H9 (cell line): ENCODE measurements around the gene SNX15. TPM values are rescaled to one million over a fixed set of nuclear protein-coding genes. Genes with fewer than 3 reads are reported as not detected.

Experiments
- DNase-seq: peaks from one replicate; pipeline ENCODE4 v3.0.0-alpha.2; 2017
- H2AFZ ChIP-seq: one replicate; pipeline ENCODE4 v1.6.1; 2013; ENCODE audit warnings: mild to moderate bottlenecking, low read length, control low read depth, moderate library complexity
- H2AK5ac ChIP-seq: 2 replicates; pipeline ENCODE4 v1.6.1; 2013; ENCODE audit warnings: low read length, control low read depth, mixed read lengths; ENCODE audit not compliant: insufficient read length
- H2BK120ac ChIP-seq: one replicate; pipeline ENCODE4 v1.6.1; 2013; ENCODE audit warnings: low read depth, mild to moderate bottlenecking, low read length, control low read depth, inconsistent platforms; ENCODE audit not compliant: poor library complexity, severe bottlenecking
- H2BK12ac ChIP-seq: 2 replicates; pipeline ENCODE4 v1.6.1; 2013; ENCODE audit warnings: low read length, control low read depth, mixed read lengths, low read depth; ENCODE audit not compliant: insufficient read length
- H2BK15ac ChIP-seq: 2 replicates; pipeline ENCODE4 v1.6.1; 2013; ENCODE audit warnings: low read depth, low read length, control low read depth
- H2BK20ac ChIP-seq: one replicate; pipeline ENCODE4 v1.6.1; 2013; ENCODE audit warnings: low read depth, mild to moderate bottlenecking, low read length, control low read depth, inconsistent platforms; ENCODE audit not compliant: poor library complexity, severe bottlenecking
- H2BK5ac ChIP-seq: 2 replicates; pipeline ENCODE4 v1.6.1; 2013; ENCODE audit warnings: low read length, control low read depth, mixed read lengths; ENCODE audit not compliant: insufficient read length
- H3K14ac ChIP-seq: 2 replicates; pipeline ENCODE4 v1.6.1; 2013; ENCODE audit warnings: low read length, control low read depth; ENCODE audit not compliant: insufficient read depth
- H3K18ac ChIP-seq: 2 replicates; pipeline ENCODE4 v1.6.1; 2013; ENCODE audit warnings: low read depth, mild to moderate bottlenecking, mixed read lengths, low read length, control low read depth; ENCODE audit not compliant: insufficient read length
- H3K23ac ChIP-seq: 2 replicates; pipeline ENCODE4 v1.6.1; 2013; ENCODE audit warnings: low read length, control low read depth, mixed read lengths, low read depth; ENCODE audit not compliant: insufficient read length
- H3K23me2 ChIP-seq: 2 replicates; pipeline ENCODE4 v1.6.1; 2013; ENCODE audit warnings: low read depth, mild to moderate bottlenecking, mixed read lengths, low read length, control low read depth; ENCODE audit not compliant: insufficient read length, poor library complexity, severe bottlenecking
- H3K27ac ChIP-seq: 2 replicates; pipeline ENCODE4 v1.5.1; 2013; ENCODE audit warnings: low read length, control low read depth, mixed read lengths, low read depth; ENCODE audit not compliant: insufficient read length
- H3K27me3 ChIP-seq: 2 replicates; pipeline ENCODE4 v1.6.1; 2013; ENCODE audit warnings: low read length, control low read depth, inconsistent platforms; ENCODE audit not compliant: insufficient read depth
- H3K4ac ChIP-seq: 2 replicates; pipeline ENCODE4 v1.6.1; 2013; ENCODE audit warnings: low read depth, mild to moderate bottlenecking, control low read depth, inconsistent platforms, low read length, moderate library complexity
- H3K4me1 ChIP-seq: 2 replicates; pipeline ENCODE4 v1.6.1; 2013; ENCODE audit warnings: low read length, control low read depth, inconsistent platforms; ENCODE audit not compliant: insufficient read depth
- H3K4me2 ChIP-seq: 2 replicates; pipeline ENCODE4 v1.6.1; 2013; ENCODE audit warnings: low read length, control low read depth, mixed read lengths; ENCODE audit not compliant: insufficient read length, insufficient read depth
- H3K56ac ChIP-seq: 2 replicates; pipeline ENCODE4 v1.6.1; 2013; ENCODE audit warnings: low read depth, mild to moderate bottlenecking, mixed read lengths, low read length, control low read depth; ENCODE audit not compliant: insufficient read length
- H3K79me1 ChIP-seq: 2 replicates; pipeline ENCODE4 v1.6.1; 2013; ENCODE audit warnings: low read depth, mild to moderate bottlenecking, moderate library complexity, low read length, control low read depth, inconsistent platforms; ENCODE audit not compliant: insufficient read depth, poor library complexity, severe bottlenecking
- H3K79me2 ChIP-seq: 2 replicates; pipeline ENCODE4 v1.6.1; 2013; ENCODE audit warnings: low read length, control low read depth, inconsistent platforms; ENCODE audit not compliant: insufficient read depth
- H3K9ac ChIP-seq: 2 replicates; pipeline ENCODE4 v1.6.1; 2013; ENCODE audit warnings: low read length, control low read depth, mixed read lengths; ENCODE audit not compliant: insufficient read length; ENCODE audit errors: extremely low read depth
- H3K9me3 ChIP-seq: one replicate; pipeline ENCODE4 v1.6.1; 2013; ENCODE audit warnings: low read depth, low read length, inconsistent platforms; ENCODE audit not compliant: control insufficient read depth
- H3T11ph ChIP-seq: one replicate; pipeline ENCODE4 v1.6.1; 2013; ENCODE audit warnings: mild to moderate bottlenecking, low read length, control low read depth, inconsistent platforms
- H4K20me1 ChIP-seq: one replicate; pipeline ENCODE4 v1.6.1; 2013; ENCODE audit not compliant: control insufficient read depth, insufficient read length, insufficient read depth
- H4K5ac ChIP-seq: 2 replicates; pipeline ENCODE4 v1.6.1; 2013; ENCODE audit warnings: low read depth, mild to moderate bottlenecking, mixed read lengths, low read length, control low read depth; ENCODE audit not compliant: insufficient read length
- H4K8ac ChIP-seq: replicated peaks from 2 replicates; pipeline ENCODE4 v1.6.1; 2013; ENCODE audit warnings: low read length, control low read depth, mixed read lengths, low read depth; ENCODE audit not compliant: insufficient read length
- H4K91ac ChIP-seq: 2 replicates; pipeline ENCODE4 v1.6.1; 2013; ENCODE audit warnings: low read depth, mild to moderate bottlenecking, moderate library complexity, mixed read lengths, low read length, control low read depth; ENCODE audit not compliant: insufficient read length
- H3K27ac Mint-ChIP-seq, 3 experiments: 2 replicates in 2 of 3; 3 replicates in 1 of 3; pipeline ENCODE4 v1.8.0; 2020 to 2021; ENCODE audit warnings: mixed read lengths in 3 of 3, mild to moderate bottlenecking in 1 of 3, moderate library complexity in 1 of 3
- H3K27me3 Mint-ChIP-seq: 2 replicates; pipeline ENCODE4 v1.8.0; 2021; ENCODE audit warnings: low read depth, mild to moderate bottlenecking, moderate library complexity, mixed read lengths
- H3K36me3 Mint-ChIP-seq, 3 experiments: 2 replicates in 2 of 3; 3 replicates in 1 of 3; pipeline ENCODE4 v1.8.0; 2020 to 2021; ENCODE audit warnings: low read depth in 3 of 3, mixed read lengths in 3 of 3; ENCODE audit not compliant: insufficient read depth in 1 of 3
- H3K4me1 Mint-ChIP-seq, 2 experiments: 2 replicates each; pipeline ENCODE4 v1.8.0; 2020; ENCODE audit warnings: mixed read lengths in 2 of 2
- H3K4me3 Mint-ChIP-seq, 2 experiments: 2 replicates in 1 of 2; 3 replicates in 1 of 2; pipeline ENCODE4 v1.8.0; 2020 to 2021; ENCODE audit warnings: mild to moderate bottlenecking in 2 of 2, mixed read lengths in 2 of 2, moderate library complexity in 1 of 2
- H3K9me3 Mint-ChIP-seq, 2 experiments: 2 replicates in 1 of 2; 3 replicates in 1 of 2; pipeline ENCODE4 v1.8.0; 2020; ENCODE audit warnings: mild to moderate bottlenecking in 2 of 2, mixed read lengths in 2 of 2, moderate library complexity in 1 of 2
- CTCF ChIP-seq: fragments of 200-600 bp; sonication (generic); conservative IDR thresholded peaks from 3 replicates; pipeline ENCODE4 v1.8.0; 2021; ENCODE audit warnings: antibody characterized with exemption, mild to moderate bottlenecking
- WGBS: extraction: QIAGEN DNeasy Blood & Tissue Kit; methylation state at CpG from one replicate; pipeline ENCODE4 v1.1.7; 2013; ENCODE audit warnings: missing lambda C conversion rate, low lambda C conversion rate, mixed read lengths; ENCODE audit not compliant: insufficient read length; ENCODE audit errors: extremely low coverage; 5-methylcytosine and 5-hydroxymethylcytosine counted together
- total RNA-seq: library from RNA; stranded (reverse); gene quantifications from 2 replicates; pipeline ENCODE4 v1.2.1, GENCODE V29; 2021

The SNX15 gene
- total RNA-seq, 1 experiment from 2014 or later: 24.3 TPM

GRCh38 chr11:65040520-65040846, 13.2 kb downstream of the SNX15 start:
- Mint-ChIP-seq H3K36me3 (peaks cover 5 to 34% (median 25%) of the 10 kb centered on the region in 3 experiments; a peak in 6 of 7 replicates), H3K4me3 (peak overlapping the region; percentile 80 to 91), H3K27me3 (no peaks in the 10 kb centered on the region), H3K9me3 (no peaks in the 10 kb centered on the region), H3K4me1 (peaks cover 4 to 10% of the 10 kb centered on the region in 2 experiments; a peak in 3 of 4 replicates), H3K27ac (peak overlapping the region; percentile 97 to 98 (median 97); a peak in 6 of 7 replicates)
- H3K9me3 ChIP-seq: no peaks in the 10 kb centered on the region
- no peak overlapping the region for H2BK120ac ChIP-seq
- TF ChIP-seq CTCF: no peak
- H4K91ac ChIP-seq: no peak overlapping the region
- H3K27me3 ChIP-seq: no peaks in the 10 kb centered on the region
- no peak overlapping the region for H3T11ph ChIP-seq
- H3K18ac ChIP-seq: no peak overlapping the region
- no peak overlapping the region for H3K4ac ChIP-seq
- no peaks in the 10 kb centered on the region for H3K79me1 ChIP-seq
- no peak overlapping the region for H2BK15ac ChIP-seq
- no peak overlapping the region for H2AK5ac ChIP-seq
- peak overlapping the region; percentile 67 for H3K4me2 ChIP-seq
- no peak overlapping the region for H2BK20ac ChIP-seq
- WGBS: no CpG with 5 or more reads among the region's 7 CpGs
- DNase-seq: no peak
- peaks cover 2% of the 10 kb centered on the region; the same call in 1 of the 2 replicates for H3K79me2 ChIP-seq
- no peaks in the 10 kb centered on the region for H3K4me1 ChIP-seq
- peaks cover 4% of the 10 kb centered on the region for H3K23me2 ChIP-seq
- no peak overlapping the region for H2BK12ac ChIP-seq
- H2BK5ac ChIP-seq: no peak overlapping the region
- H3K14ac ChIP-seq: no peak overlapping the region
- no peak overlapping the region for H4K5ac ChIP-seq
- H2AFZ ChIP-seq: no peak overlapping the region
- no peak overlapping the region for H3K56ac ChIP-seq
- peak overlapping the region; percentile 59 for H3K27ac ChIP-seq
- H4K8ac ChIP-seq: no peak overlapping the region
- H4K20me1 ChIP-seq: no peaks in the 10 kb centered on the region
- no peak overlapping the region for H3K9ac ChIP-seq
- no peak overlapping the region for H3K23ac ChIP-seq
